ENCODE measurements around the gene FGF14. TPM values are rescaled to one million over a fixed set of nuclear protein-coding genes. Genes with fewer than 3 reads are reported as not detected.

Gene FGF14
- not detected in 5 replicates for total RNA-seq (2022; extraction: Qiagen RNA extraction)

DNA sequence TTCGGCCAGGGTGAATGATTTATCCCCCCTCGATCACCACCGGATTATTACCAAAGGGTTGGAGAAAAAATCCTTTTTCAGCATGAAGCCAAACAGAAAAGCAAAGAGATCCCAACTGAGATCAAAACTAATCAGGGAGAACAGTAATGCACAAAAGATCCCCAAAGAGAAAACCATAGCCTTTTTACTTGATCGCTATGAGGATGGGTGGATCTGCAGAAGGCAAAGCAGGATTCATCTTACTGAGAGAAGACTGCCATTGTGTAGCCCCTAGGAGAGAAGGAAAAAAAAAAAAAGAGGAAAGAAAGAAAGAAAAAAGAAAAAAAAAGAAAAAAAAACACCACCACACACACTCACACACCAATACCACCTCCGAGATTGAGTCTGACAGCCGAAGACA lies at the start of gene FGF14:
Gene FGF14, minus strand, starts transcription at position 283 of the 400 bp plus-strand sequence.

Other genes starting within 250 kb of the FGF14 start
- gene TPP2, start 194.9 kb upstream of the FGF14 start, total RNA-seq (2022; extraction: Qiagen RNA extraction): 13.0 to 17.5 TPM (median 15.5 TPM) in 5 replicates